Duodenal mucosa (tissue), 2 donors: ENCODE measurements around the gene CLTCL1.
"Not testable (repeated sequence)": the region's sequence is repeated elsewhere in the genome, so short reads cannot be mapped to it uniquely, and the experiment has no call there.

Experiments used
- H3K27ac ChIP-seq: one replicate; pipeline ENCODE4 v1.7.0; 2013; ENCODE audit warnings: low read depth, low read length
- H3K27me3 ChIP-seq, 2 donors: one replicate each; pipeline ENCODE4 v1.7.0; 2013; ENCODE audit warnings: low read length in 2 of 2, control low read depth in 1 of 2; ENCODE audit not compliant: insufficient read depth in 2 of 2, control insufficient read depth in 1 of 2
- H3K36me3 ChIP-seq, 2 donors: one replicate each; pipeline ENCODE4 v1.7.0; 2013; ENCODE audit warnings: low read length in 2 of 2, control low read depth in 1 of 2; ENCODE audit not compliant: insufficient read depth in 2 of 2, control insufficient read depth in 1 of 2
- H3K4me1 ChIP-seq, 2 donors: one replicate each; pipeline ENCODE4 v1.7.0; 2013; ENCODE audit warnings: low read length in 2 of 2, control low read depth in 1 of 2; ENCODE audit not compliant: insufficient read depth in 2 of 2, control insufficient read depth in 1 of 2
- H3K4me3 ChIP-seq, 2 donors: one replicate each; pipeline ENCODE4 v1.7.0; 2013; ENCODE audit warnings: low read length in 2 of 2, low read depth in 1 of 2
- H3K9ac ChIP-seq, 2 donors: one replicate each; pipeline ENCODE4 v1.7.0; 2013; ENCODE audit warnings: low read length in 2 of 2, low read depth in 1 of 2
- H3K9me3 ChIP-seq, 2 donors: one replicate each; pipeline ENCODE4 v1.7.0; 2013; ENCODE audit warnings: low read length in 2 of 2, control low read depth in 1 of 2; ENCODE audit not compliant: control insufficient read depth in 1 of 2

Gene CLTCL1

DNA sequence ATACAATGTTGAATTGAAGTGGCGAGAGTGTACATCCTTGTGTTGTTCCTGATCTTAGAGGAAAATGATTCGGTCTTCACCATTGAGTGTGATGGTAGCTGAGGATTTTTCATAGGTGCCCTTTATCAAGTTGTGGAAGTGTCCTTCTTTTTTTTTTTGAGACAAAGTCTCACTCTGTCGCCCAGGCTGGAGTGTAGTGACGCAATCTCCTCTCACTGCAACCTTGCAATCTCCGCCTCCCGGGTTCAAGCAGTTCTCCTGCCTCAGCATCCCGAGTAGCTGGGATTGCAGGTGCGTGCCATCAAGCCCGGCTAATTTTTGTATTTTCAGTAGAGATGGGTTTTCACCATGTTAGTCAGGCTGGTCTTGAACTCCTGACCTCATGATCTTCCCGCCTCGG lies 132.9 kb downstream of the CLTCL1 start:
- H3K27ac ChIP-seq, H3K27me3 ChIP-seq, H3K9me3 ChIP-seq, H3K4me1 ChIP-seq, H3K9ac ChIP-seq, H3K36me3 ChIP-seq, H3K4me3 ChIP-seq: not testable (repeated sequence)

DNA sequence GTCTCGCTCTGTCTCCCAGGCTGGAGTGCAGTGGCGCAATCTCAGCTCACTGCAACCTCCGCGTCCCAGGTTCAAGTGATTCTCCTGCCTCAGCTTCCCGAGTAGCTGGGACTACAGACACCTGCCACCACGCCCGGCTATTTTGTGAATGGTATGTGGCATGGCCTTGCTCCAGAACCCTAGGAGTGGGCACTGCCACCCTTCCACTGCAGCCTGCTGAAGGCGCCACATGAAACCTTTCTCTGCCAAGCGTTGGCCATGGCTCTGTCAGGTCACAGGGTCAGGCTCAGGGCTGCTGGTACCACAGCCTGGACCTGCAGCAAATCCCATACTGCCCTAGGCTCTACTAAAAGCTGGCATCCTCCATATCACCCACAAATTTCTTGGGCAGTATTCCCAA lies 135.4 kb downstream of the CLTCL1 start:
- not testable (repeated sequence) for H3K4me1 ChIP-seq, H3K36me3 ChIP-seq, H3K27ac ChIP-seq, H3K4me3 ChIP-seq, H3K9ac ChIP-seq, H3K9me3 ChIP-seq
- H3K27me3 ChIP-seq = peaks cover 18 to 19% of the 10 kb centered on the region in 2 donors

DNA sequence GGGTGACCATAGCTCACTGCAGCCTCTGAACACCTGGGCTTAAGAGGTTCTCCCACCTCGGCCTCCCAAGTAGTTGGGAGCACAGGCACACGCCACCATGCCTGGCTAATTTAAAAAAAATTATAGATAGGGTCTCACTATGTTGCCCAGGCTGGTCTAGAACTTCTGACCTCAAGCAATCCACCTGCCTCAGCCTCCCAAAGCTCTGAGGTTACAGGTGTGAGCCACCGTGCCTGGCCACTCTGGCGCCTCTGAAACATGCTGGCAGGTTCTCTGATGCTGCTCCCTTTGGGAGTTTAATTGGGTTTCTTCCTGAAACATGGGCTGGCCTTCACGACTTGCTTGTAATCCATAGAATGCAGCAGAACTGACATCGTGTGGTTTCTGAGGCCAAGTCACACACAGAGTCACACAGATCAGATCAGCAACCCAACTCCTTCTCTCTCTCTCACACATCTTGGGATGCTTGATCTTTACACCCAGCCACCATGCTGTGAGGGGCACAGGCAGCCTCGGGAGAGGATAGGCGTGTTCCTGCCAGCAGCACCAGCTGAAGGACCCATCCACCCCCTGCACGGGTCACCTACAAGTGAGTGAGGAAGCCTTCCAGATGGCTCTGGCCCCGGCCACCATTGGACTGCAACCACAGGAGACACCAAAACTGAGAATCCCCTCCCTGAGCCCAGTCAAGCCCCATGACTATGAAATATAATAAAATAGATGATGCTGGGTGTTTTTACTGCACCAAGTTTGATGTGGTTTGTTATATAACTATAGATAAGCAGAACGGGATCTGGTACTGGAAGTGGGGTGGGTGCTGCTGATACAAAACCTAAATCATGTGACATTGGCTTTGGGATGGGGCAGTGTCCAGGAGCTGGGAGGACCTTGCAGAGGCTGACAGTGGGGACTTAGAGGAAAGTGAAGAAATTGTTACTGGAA lies 138.3 kb downstream of the CLTCL1 start:
- Histone ChIP-seq H3K27me3 (peaks cover 37 to 38% of the 10 kb centered on the region in 2 donors), H3K9me3 (no peaks in the 10 kb centered on the region), H3K36me3 (no peaks in the 10 kb centered on the region), H3K4me1 (no peaks in the 10 kb centered on the region), H3K4me3 (no peak overlapping the region), H3K9ac (no peak overlapping the region), H3K27ac (no peak overlapping the region)

DNA sequence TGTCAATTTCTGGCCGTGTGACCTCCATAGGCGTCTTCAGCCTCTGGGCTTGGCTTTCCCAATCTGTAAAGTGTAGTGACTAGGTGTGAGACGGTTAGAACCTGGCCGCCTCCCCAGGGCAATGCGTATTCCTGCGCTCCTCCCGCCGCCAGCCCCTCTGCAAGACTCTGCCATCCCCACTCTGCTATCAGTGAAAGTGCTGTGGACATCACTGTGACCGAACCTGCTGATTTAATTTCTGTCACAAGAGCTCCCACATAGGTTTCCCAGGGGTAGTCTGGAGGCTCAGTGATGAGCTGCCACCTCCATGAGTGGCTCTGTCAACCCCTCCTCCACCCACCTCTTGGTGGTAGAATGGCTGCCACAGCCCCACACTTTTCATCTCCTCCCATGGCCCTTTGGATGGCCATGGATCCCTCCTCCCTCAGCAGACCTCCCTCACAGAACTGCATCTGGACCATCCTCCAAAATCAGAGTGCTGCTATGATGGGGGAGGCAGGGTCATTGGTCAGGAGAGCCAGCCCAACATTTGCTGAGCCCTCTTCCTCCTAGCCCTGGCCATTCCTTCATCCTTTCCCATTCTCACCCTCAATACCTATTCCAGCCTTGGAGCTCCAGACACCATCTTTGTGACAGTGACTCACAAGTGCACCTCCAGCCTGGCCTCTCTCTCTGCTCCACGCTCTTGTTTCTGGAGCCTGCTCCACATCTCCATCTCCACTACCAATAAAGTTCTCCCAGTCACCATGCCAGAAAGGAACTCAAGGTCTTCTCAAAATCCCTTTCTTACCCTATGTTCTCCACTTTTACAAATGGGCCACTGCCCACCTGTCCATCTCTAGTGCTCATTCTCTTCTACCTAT lies 140.0 kb downstream of the CLTCL1 start:
- Histone ChIP-seq H3K27me3 (peaks cover 47 to 50% of the 10 kb centered on the region in 2 donors), H3K4me1 (no peaks in the 10 kb centered on the region), H3K9ac (no peak overlapping the region), H3K27ac (no peak overlapping the region), H3K9me3 (no peaks in the 10 kb centered on the region), H3K4me3 (no peak overlapping the region), H3K36me3 (no peaks in the 10 kb centered on the region)

DNA sequence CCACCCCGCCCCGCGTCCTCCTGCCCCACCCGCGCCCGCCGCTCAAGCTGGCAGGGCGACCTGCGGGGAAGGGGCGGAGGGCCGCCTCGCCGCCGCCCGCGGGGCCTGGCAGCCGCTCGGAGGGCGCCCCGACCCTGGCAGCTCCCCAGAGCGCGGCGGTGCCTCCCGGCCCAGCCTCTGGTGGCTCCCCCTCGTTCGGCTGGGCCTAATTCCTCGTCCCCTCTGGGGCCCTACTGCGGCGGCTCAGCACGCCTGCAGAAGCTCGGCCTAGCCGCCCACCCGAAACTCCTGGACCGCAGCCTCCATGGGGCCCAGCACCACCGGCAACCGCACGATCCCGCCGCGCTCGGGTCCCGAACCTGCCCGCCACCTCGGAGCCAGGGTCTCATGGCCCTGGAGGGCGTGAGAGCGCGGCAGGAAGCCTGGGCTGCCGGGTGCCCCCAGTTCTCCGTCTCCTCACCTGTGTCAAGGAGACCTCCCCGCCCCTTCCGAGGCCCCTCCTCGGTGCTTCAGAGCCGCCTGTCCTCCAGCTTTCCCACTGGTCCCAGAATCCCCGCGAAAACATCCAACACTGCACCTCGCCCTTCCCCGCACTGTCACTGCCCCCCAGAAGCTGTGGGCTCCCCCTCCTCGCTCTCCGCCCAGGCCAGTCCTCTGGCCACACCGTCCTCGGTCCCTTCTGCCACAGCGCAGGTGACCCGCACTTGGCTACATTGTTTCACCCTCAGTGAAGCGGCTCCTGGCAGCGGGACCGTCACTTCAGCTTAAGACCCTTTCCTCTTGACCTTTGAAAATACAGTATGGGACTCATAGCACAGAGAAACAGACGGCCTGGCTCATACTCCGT lies 140.8 kb downstream of the CLTCL1 start:
- no peak overlapping the region for H3K9ac ChIP-seq
- H3K27ac ChIP-seq = no peak overlapping the region
- no peak overlapping the region for H3K4me3 ChIP-seq
- H3K4me1 ChIP-seq = no peaks in the 10 kb centered on the region
- peaks cover 47 to 50% of the 10 kb centered on the region in 2 donors for H3K27me3 ChIP-seq
- no peaks in the 10 kb centered on the region for H3K36me3 ChIP-seq
- H3K9me3 ChIP-seq = no peaks in the 10 kb centered on the region

DNA sequence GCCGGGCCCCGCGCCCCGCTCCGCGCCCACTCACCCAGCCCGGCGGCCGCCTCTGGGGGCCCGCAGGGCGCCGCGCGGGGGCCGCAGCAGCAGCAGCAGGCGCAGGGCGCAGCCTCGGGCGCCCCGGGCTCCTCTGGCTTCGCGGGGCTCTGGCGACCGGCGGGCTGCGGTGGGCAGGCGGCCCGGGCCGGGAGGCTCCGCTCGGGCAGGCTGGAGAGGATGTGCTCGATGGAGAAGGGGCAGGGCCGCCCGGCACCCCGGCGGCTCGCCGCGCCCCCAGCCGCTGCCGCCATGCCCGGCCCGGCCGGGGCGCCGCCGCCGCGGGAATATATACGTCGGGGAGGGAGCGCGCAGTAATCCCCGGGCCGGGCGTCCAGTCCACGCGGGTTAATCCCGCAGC lies 141.5 kb downstream of the CLTCL1 start, which contains the start of gene GSC2:
GSC2 (minus strand) TSS at position 302 of the 400 bp plus-strand sequence; CDS start at position 293, 9 bp downstream.
- Histone ChIP-seq H3K9ac (no peak within 1 kb of the TSS), H3K9me3 (no peaks in the 10 kb centered on the region), H3K27me3 (peaks cover 47 to 50% of the 10 kb centered on the region in 2 donors), H3K36me3 (no peaks in the 10 kb centered on the region), H3K27ac (no peak within 1 kb of the TSS), H3K4me3 (no peak within 1 kb of the TSS), H3K4me1 (no peaks in the 10 kb centered on the region)

DNA sequence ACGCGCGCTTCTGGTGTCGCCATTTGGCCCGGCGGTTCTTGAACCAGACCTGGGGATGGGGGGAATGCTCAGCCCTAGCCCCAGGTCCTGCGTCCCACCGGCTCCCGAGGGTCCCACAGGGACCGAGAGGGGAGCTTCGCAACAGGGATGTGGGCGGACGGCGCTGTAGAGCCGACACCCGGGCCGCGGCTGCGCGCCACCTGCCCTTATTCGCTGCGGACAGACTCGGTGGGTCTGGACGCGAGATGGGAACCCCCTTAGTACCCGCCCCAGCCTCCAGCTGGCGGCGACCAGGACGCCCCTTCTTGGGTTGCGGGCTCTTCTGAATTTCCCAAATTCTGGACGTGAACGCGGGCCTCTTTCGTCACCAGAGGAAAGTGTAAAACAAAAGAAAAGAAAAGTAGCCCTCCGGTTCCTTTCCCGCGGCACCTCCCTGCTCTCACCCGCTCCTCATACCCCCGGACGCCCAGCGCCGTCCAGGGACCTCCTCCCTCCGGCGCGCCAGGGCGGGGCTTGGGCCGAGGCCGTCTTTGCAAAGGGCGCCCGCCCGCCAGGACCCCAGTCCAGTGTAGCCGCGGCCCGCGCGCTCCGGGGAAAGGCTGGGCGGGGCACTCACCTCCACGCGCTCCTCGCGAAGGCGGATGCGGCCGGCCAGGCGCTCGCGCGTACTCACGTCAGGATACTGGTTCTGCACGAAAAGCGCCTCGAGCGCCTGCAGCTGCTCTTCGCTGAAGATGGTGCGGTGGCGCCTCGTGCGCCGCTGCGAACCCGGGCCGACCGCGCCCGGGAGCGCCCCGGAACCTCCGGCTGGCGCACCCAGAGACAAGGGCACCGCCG lies 142.3 kb downstream of the CLTCL1 start:
- Histone ChIP-seq H3K4me1 (no peaks in the 10 kb centered on the region), H3K27me3 (peaks cover 47 to 50% of the 10 kb centered on the region in 2 donors), H3K36me3 (no peaks in the 10 kb centered on the region), H3K9ac (no peak overlapping the region), H3K27ac (no peak overlapping the region), H3K9me3 (no peaks in the 10 kb centered on the region), H3K4me3 (no peak overlapping the region)

DNA sequence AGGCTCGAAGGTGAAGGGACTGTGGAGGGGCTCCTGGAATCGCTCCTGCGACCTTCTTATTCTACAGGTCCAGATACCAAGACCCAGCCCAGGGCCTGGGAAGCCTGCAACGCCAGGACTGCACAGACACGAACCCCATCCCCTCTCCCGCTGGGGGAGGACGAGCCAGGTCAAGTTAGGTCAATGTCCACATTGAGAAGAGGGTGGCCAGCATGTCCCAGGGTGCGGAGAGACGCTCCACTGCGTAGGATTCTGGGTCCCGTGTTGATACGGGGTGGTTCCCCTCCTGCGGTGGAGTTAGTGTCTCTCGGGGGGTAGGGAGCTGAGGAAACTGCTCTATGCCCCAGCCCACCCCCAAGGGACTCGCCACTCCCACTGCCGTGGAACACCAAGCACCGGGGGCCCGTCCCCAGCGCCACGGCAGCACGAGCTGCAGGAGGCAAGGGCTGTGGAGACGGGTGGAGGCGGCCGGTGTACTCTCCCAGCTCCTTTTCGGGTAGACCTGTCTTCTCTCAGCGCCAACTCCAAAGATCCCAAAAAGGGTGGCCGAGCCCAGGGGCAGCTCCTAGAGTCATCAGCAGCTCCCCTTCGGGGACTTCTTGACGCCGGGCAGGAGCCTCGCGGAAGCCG lies 143.0 kb downstream of the CLTCL1 start:
- H3K9me3 ChIP-seq = no peaks in the 10 kb centered on the region
- H3K4me3 ChIP-seq = no peak overlapping the region
- H3K9ac ChIP-seq = no peak overlapping the region
- no peaks in the 10 kb centered on the region for H3K36me3 ChIP-seq
- peaks cover 0 to 7% of the 10 kb centered on the region in 2 donors for H3K4me1 ChIP-seq
- no peak overlapping the region for H3K27ac ChIP-seq
- H3K27me3 ChIP-seq = peaks cover 43 to 48% of the 10 kb centered on the region in 2 donors
